Peyer's patch (tissue), 4 donors: ENCODE results near the gene SLC1A5. TPM values are rescaled to one million over a fixed set of nuclear protein-coding genes. Genes with fewer than 3 reads are reported as not detected.
"Not testable (repeated sequence)": the region's sequence is repeated elsewhere in the genome, so short reads cannot be mapped to it uniquely, and the experiment has no call there.

ENCODE experiments used
- DNase-seq, 3 donors: peaks; one replicate each; pipeline ENCODE4 v3.0.0-alpha.2; 2017 to 2019
- H3K27ac ChIP-seq, 4 donors: fragments of 200-600 bp; sonication (generic); one replicate each; pipeline ENCODE4 v1.5.1; 2016 to 2019
- H3K27me3 ChIP-seq, 2 donors: fragments of 200-600 bp; sonication (generic); one replicate each; pipeline ENCODE4 v1.5.1; 2019
- H3K36me3 ChIP-seq, 3 donors: fragments of 200-600 bp; sonication (generic); one replicate each; pipeline ENCODE4 v1.5.1; 2016 to 2019
- H3K4me1 ChIP-seq, 4 donors: fragments of 200-600 bp; sonication (generic); one replicate each; pipeline ENCODE4 v1.5.1; 2016 to 2019
- H3K4me3 ChIP-seq, 4 donors: fragments of 200-600 bp; sonication (generic); 1 replicate in 3 of 4; 2 replicates in 1 of 4; pipeline ENCODE4 v1.5.1; 2016 to 2019; ENCODE audit warnings: mild to moderate bottlenecking in 1 of 4
- H3K9me3 ChIP-seq, 4 donors: fragments of 200-600 bp; sonication (generic); one replicate each; pipeline ENCODE4 v1.5.1; 2016 to 2019; ENCODE audit warnings: mild to moderate bottlenecking in 1 of 4
- CTCF ChIP-seq, 6 experiments: fragments of 450-650 bp in 4 of 6; fragments of 200-600 bp in 2 of 6; sonication (generic) in 1 of 6; IDR thresholded peaks; one replicate each; pipeline ENCODE4 v1.5.1; 2017 to 2019; ENCODE audit warnings: antibody characterized with exemption in 6 of 6, mild to moderate bottlenecking in 3 of 6, moderate library complexity in 1 of 6
- POLR2A ChIP-seq, 2 donors: fragments of 450-650 bp; IDR thresholded peaks; one replicate each; pipeline ENCODE4 v1.5.1; 2017; ENCODE audit warnings: antibody characterized with exemption in 2 of 2, mild to moderate bottlenecking in 2 of 2, moderate library complexity in 2 of 2
- total RNA-seq, 4 donors: library from RNA; depleted of rRNA; stranded (reverse); fragments of >200 nt; gene quantifications; one replicate each; pipeline ENCODE4 v1.1.0, GENCODE V29; 2016

Gene SLC1A5
- total RNA-seq, 4 donors from 2014 or later = 19.8 to 34.7 (median 31.2) TPM

- peaks cover 0 to 5% (median 0%) of the 10 kb centered on the region in 4 donors for H3K4me1 ChIP-seq
- no peak overlapping the region for H3K27ac ChIP-seq
- no peaks in the 10 kb centered on the region for H3K9me3 ChIP-seq
- no peak for TF ChIP-seq CTCF (IDR thresholded peaks at IDR 0.05)
- TF ChIP-seq POLR2A (IDR thresholded peaks at IDR 0.05) = no peak
- no peaks in the 10 kb centered on the region for H3K36me3 ChIP-seq
- H3K27me3 ChIP-seq = no peaks in the 10 kb centered on the region
- DNase-seq = no peak
- H3K4me3 ChIP-seq = no peak overlapping the region
Observed at GRCh38 chr19:46762245-46762890, 26.0 kb downstream of the SLC1A5 start.

GRCh38 chr19:46761418-46761831 is 27.0 kb downstream of the SLC1A5 start:
- no peak for DNase-seq

GRCh38 chr19:46760897-46761296 is 27.5 kb downstream of the SLC1A5 start:
- H3K27me3 ChIP-seq, H3K36me3 ChIP-seq, DNase-seq, H3K9me3 ChIP-seq, H3K4me1 ChIP-seq, H3K4me3 ChIP-seq: not testable (repeated sequence)
- peak overlapping the region in 1 of 4 donors; percentile 12 for H3K27ac ChIP-seq

More at GRCh38 chr19:46761418-46761831, 27.0 kb downstream of the SLC1A5 start:
- Histone ChIP-seq H3K9me3 (no peaks in the 10 kb centered on the region), H3K4me3 (no peak overlapping the region), H3K4me1 (peaks cover 0 to 5% (median 0%) of the 10 kb centered on the region in 4 donors), H3K27me3 (no peaks in the 10 kb centered on the region), H3K27ac (no peak overlapping the region), H3K36me3 (peaks cover 0 to 4% (median 0%) of the 10 kb centered on the region in 3 donors)
- TF ChIP-seq POLR2A (IDR thresholded peaks at IDR 0.05) = no peak
- no peak for TF ChIP-seq CTCF (IDR thresholded peaks at IDR 0.05)

- Histone ChIP-seq H3K27me3 (no peaks in the 10 kb centered on the region), H3K4me1 (peaks cover 0 to 8% (median 0%) of the 10 kb centered on the region in 4 donors), H3K9me3 (no peaks in the 10 kb centered on the region), H3K4me3 (no peak overlapping the region), H3K36me3 (peaks cover 0 to 14% (median 0%) of the 10 kb centered on the region in 3 donors), H3K27ac (peak overlapping the region in 1 of 4 donors; percentile 12)
- DNase-seq = no peak
- TF ChIP-seq CTCF (IDR thresholded peaks at IDR 0.05) (no peak), POLR2A (IDR thresholded peaks at IDR 0.05) (no peak)
Observed at GRCh38 chr19:46760363-46760762, 28.0 kb downstream of the SLC1A5 start.

GRCh38 chr19:46759817-46760333 is 28.5 kb downstream of the SLC1A5 start:
- Histone ChIP-seq H3K4me3 (no peak overlapping the region), H3K27ac (no peak overlapping the region), H3K9me3 (no peaks in the 10 kb centered on the region), H3K27me3 (no peaks in the 10 kb centered on the region), H3K36me3 (peaks cover 0 to 14% (median 0%) of the 10 kb centered on the region in 3 donors), H3K4me1 (peaks cover 0 to 7% (median 0%) of the 10 kb centered on the region in 4 donors)
- no peak for TF ChIP-seq POLR2A (IDR thresholded peaks at IDR 0.05)
- no peak for TF ChIP-seq CTCF (IDR thresholded peaks at IDR 0.05)
- DNase-seq = no peak

GRCh38 chr19:46759206-46759605 is 29.2 kb downstream of the SLC1A5 start:
- Histone ChIP-seq H3K27ac (no peak overlapping the region), H3K36me3 (peaks cover 0 to 14% (median 0%) of the 10 kb centered on the region in 3 donors), H3K4me1 (peaks cover 0 to 7% (median 0%) of the 10 kb centered on the region in 4 donors), H3K4me3 (no peak overlapping the region), H3K27me3 (no peaks in the 10 kb centered on the region), H3K9me3 (no peaks in the 10 kb centered on the region)
- DNase-seq = no peak
- no peak for TF ChIP-seq CTCF (IDR thresholded peaks at IDR 0.05)
- TF ChIP-seq POLR2A (IDR thresholded peaks at IDR 0.05) = no peak
